SH-SY5Y (cell line): Measurements from ENCODE around the gene INPP4B.

ENCODE experiments used
- GATA2 ChIP-seq: IDR thresholded peaks from 2 replicates; pipeline ENCODE4 v1.6.1; 2011; ENCODE audit warnings: mild to moderate bottlenecking, low read depth, low read length
- GATA3 ChIP-seq: IDR thresholded peaks from 2 replicates; pipeline ENCODE4 v1.6.1; 2011; ENCODE audit warnings: low read depth, mild to moderate bottlenecking, low read length, moderate library complexity

Gene INPP4B

DNA sequence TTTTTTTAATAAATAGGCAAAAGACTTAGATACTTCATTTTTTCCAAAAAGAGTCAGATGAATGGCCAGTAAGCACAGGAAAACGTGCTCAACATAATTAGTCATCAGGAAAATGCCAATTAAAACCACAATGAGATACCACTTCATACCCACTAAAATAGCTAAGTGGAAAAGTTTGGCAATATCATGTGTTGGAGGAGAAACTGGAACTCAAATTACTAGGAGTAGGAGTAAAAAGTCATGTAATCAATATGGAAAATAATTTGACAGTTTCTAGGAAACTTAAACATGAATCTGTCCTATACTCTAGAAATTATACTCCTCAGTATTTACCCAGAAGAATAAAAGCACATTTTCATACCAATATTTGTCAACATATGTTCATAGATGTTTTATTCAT, 449.8 kb downstream of the INPP4B start:
- TF ChIP-seq GATA3 (no peak), GATA2 (no peak)

- no peak for TF ChIP-seq GATA3
- TF ChIP-seq GATA2: no peak
These were observed 453.0 kb downstream of the INPP4B start for GRCh38 chr4:142393127-142393526.

GRCh38 chr4:142386856-142387255, 459.2 kb downstream of the INPP4B start:
- TF ChIP-seq GATA2 (no peak), GATA3 (no peak)

- no peak for TF ChIP-seq GATA3
- no peak for TF ChIP-seq GATA2
These were observed 459.7 kb downstream of the INPP4B start for GRCh38 chr4:142386449-142386848.

GRCh38 chr4:142383800-142384470, 462.2 kb downstream of the INPP4B start:
- TF ChIP-seq GATA3 (no peak), GATA2 (no peak)

GRCh38 chr4:142383354-142383753, 462.7 kb downstream of the INPP4B start:
- TF ChIP-seq GATA3: no peak
- TF ChIP-seq GATA2: no peak

GRCh38 chr4:142380052-142380602, 466.0 kb downstream of the INPP4B start:
- TF ChIP-seq GATA3 (no peak), GATA2 (no peak)

DNA sequence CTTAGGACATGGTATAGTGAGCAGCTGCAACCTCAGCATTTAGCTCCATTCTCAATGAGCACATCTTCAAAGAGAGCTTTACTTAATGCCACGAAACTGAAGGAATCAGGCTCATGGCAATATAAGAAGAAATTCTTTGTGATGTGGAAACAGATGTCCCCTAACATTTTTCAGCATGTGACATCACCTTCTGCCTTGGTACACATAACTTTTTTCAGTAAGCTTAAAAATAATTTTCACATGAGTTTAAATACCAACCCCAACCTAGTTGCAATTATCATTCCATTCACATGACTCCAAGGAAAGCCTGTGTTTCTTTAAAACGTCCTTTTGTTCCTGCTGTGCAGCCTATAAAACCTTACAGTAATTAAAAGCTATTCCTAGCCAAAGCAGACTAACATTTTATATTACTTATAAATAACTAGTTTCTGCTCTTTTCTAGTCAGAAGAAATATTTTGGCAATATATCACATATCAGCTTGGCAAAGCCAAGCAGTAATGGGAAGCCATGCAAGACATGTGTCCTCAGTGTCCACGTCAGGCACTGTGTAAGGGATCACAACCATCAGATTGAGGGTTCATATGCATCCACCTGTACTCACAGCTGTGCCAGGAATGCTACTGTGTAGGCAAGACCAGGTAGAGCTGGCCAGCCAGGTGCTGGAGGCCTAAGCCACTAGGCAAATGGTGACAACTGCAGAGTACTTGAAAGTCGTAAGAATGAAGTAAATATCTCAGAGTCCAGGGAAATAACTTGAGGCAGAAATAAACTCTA, 466.6 kb downstream of the INPP4B start:
- TF ChIP-seq GATA2 (no peak), GATA3 (no peak)

DNA sequence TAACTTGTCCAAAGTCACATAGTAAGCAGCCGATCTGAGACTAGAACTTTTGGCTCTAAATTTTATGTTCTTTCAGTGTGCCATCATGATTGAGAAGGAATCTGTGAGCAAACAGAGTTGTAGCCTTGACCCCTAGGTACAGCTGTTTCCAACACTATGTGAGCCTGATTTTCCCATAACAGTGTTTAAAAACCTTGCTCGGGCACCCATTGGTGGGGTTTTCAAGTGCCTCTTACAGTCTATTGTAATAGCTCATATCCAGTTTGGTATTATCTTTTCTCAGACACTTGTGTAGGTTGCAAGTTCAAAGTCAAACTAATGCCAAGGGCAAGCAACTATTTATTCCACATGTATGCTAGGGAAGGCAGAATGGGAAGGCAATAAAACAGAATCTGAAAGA, 467.9 kb downstream of the INPP4B start:
- no peak for TF ChIP-seq GATA2
- TF ChIP-seq GATA3: no peak

DNA sequence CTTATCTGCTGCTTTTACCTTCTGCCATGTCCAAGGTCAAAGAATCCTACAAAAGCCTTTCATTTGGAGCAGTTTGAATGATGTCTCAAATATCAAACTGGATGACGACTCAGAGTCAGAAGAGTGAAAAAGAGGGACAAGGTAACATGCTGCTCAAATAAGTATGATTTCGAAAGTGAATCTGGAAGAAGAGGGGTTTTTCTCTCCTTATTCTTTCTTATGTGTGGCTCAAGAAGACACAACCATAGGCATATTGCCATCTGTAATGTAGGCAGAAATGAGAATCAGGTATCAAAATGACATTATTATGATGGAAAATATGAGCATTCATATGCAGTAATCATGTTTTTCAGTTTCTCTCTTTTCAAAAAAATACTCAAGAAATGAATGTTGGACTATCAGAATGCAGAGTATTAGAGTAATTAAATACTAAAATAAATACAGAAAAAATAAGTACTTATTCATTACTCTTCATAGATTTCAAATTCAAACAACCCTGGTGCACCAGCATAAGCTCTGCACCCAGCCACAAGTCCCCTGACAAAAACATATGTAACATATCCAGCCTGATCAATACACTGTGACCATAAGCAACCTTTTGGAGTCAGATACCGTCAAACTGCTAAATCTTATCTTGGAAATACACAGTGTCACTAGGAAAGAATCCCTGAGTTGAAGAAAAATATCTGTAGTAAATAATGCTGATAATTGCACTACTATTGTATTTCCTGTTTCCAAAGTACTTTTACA, 468.6 kb downstream of the INPP4B start:
- no peak for TF ChIP-seq GATA2
- TF ChIP-seq GATA3: no peak

GRCh38 chr4:142376204-142376603, 469.9 kb downstream of the INPP4B start:
- TF ChIP-seq GATA3 (no peak), GATA2 (no peak)

DNA sequence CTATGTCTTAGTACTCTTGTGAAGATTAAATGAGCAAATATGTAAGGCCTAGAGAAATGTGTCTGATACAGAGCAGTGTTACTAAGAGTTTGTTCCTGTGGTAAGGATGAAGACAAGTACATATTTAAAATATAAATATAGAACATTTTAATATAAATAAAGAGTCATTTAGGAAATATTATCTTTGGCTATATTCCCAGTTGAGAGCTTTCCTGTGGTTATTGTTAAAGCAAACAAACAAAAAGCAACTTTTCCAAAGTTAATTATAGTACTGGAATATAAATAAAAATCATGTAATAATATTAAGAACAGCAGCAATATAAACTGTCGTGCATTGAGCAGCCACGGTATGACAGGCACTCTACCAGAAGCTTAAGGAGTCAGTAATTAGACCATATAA, 472.5 kb downstream of the INPP4B start:
- TF ChIP-seq GATA2 (no peak), GATA3 (no peak)

DNA sequence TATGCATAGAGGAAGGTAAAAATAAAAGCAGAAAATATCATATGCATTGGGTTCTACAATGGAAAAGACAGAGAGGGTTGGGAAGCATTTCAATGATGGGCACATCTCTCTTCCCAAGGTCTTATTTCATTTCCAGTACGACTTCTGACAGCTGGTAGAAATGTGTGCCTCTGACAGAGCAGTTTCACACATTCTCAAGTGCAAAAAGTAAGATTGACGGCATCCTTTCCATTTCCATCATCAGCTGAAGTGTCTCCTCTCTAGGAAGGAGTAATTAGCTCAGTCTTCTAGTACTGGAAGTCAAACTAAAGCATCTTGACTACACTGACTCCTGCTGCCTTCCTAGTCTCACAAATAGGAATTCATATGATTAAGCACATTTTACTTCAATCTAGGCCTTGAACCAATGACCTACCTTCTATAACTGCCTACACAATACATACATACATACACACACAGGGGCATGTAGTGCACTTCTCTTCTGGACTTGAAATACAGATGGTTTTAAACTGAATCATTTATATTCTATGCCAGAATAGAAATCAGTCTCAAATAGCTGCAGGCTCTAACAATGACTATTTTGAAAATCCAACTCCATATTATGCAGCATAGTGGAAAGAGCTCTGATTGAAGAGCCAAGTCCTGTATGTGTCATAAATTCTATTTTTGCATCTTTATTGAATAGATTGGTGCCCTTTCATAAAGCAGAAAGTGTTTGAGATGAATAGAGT, 473.4 kb downstream of the INPP4B start:
- no peak for TF ChIP-seq GATA3
- TF ChIP-seq GATA2: no peak

- no peak for TF ChIP-seq GATA2
- TF ChIP-seq GATA3: no peak
These were observed 477.0 kb downstream of the INPP4B start for GRCh38 chr4:142369141-142369540.
